IMR-90 (cell line): ENCODE data around the gene CCND3. TPM values are rescaled to one million over a fixed set of nuclear protein-coding genes. Genes with fewer than 3 reads are reported as not detected.

Experiments used
- ATAC-seq: fragments of 200-7000 bp; cut with Tn5 transposase; 2 replicates; pipeline ENCODE4 v1.9.1; 2020; ENCODE audit warnings: low read depth, mild to moderate bottlenecking, moderate library complexity
- BruUV-seq: library from RNA; stranded (reverse); fragments of 400-500 nt; replicated peaks from 2 replicates; lab custom pipeline; 2021; lab: Mats Ljungman, UMichigan
- CTCF ChIA-PET: fragments of 300-600 bp; formaldehyde crosslinking; extraction: SDS; loops from one replicate; lab custom pipeline; 2021; ENCODE audit warnings: antibody characterized with exemption; lab: Yijun Ruan, JAX
- POLR2A ChIA-PET: fragments of 300-600 bp; sonication (Branson Sonifier 250); formaldehyde crosslinking; loops from one replicate; lab custom pipeline; 2022; ENCODE audit warnings: antibody characterized with exemption; ENCODE audit not compliant: unreplicated experiment; lab: Charles Lee
- DNase-seq: peaks from one replicate; pipeline ENCODE4 v3.0.0; 2013
- H2AFZ ChIP-seq: replicated peaks from 2 replicates; pipeline ENCODE3; 2013; ENCODE audit warnings: low read length, mild to moderate bottlenecking; ENCODE audit not compliant: poor library complexity
- H2AK5ac ChIP-seq: 2 replicates; pipeline ENCODE4 v1.6.1; 2013; ENCODE audit warnings: low read depth, low read length, inconsistent platforms
- H2AK9ac ChIP-seq: replicated peaks from 2 replicates; pipeline ENCODE3; 2013; ENCODE audit warnings: mild to moderate bottlenecking, low read depth, low read length, moderate library complexity; ENCODE audit not compliant: poor library complexity
- H2BK120ac ChIP-seq: 2 replicates; pipeline ENCODE4 v1.6.1; 2013; ENCODE audit warnings: low read depth, low read length, inconsistent platforms
- H2BK15ac ChIP-seq: 3 replicates; pipeline ENCODE4 v1.6.1; 2013; ENCODE audit warnings: low read depth, low read length, inconsistent platforms
- H2BK20ac ChIP-seq: 2 replicates; pipeline ENCODE4 v1.6.1; 2013; ENCODE audit warnings: low read depth, mild to moderate bottlenecking, inconsistent platforms, low read length, moderate library complexity
- H2BK5ac ChIP-seq: 2 replicates; pipeline ENCODE4 v1.6.1; 2013; ENCODE audit warnings: mild to moderate bottlenecking, low read depth, low read length, inconsistent platforms; ENCODE audit not compliant: poor library complexity, severe bottlenecking
- H3K14ac ChIP-seq: replicated peaks from 2 replicates; pipeline ENCODE4 v1.6.1; 2013; ENCODE audit warnings: low read depth, low read length, inconsistent platforms
- H3K18ac ChIP-seq: 2 replicates; pipeline ENCODE4 v1.6.1; 2013; ENCODE audit warnings: low read depth, low read length, control low read depth
- H3K23ac ChIP-seq: 2 replicates; pipeline ENCODE4 v1.6.1; 2013; ENCODE audit warnings: low read depth, low read length, inconsistent platforms
- H3K27ac ChIP-seq: 2 replicates; pipeline ENCODE4 v1.5.1; 2013; ENCODE audit warnings: mild to moderate bottlenecking, control low read depth, low read length; ENCODE audit not compliant: insufficient read depth
- H3K27me3 ChIP-seq: 2 replicates; pipeline ENCODE4 v1.6.1; 2013; ENCODE audit warnings: low read length; ENCODE audit not compliant: control insufficient read depth, insufficient read depth
- H3K36me3 ChIP-seq: 2 replicates; pipeline ENCODE4 v1.6.1; 2013; ENCODE audit warnings: low read length, mixed read lengths; ENCODE audit not compliant: control insufficient read depth, insufficient read depth
- H3K4ac ChIP-seq: 2 replicates; pipeline ENCODE4 v1.6.1; 2013; ENCODE audit warnings: low read depth, low read length, inconsistent platforms
- H3K4me1 ChIP-seq: 2 replicates; pipeline ENCODE4 v1.6.1; 2013; ENCODE audit warnings: low read length, mixed read lengths; ENCODE audit not compliant: control insufficient read depth, insufficient read depth
- H3K4me2 ChIP-seq: 2 replicates; pipeline ENCODE4 v1.6.1; 2013; ENCODE audit warnings: low read depth, mild to moderate bottlenecking, control low read depth, low read length, moderate library complexity
- H3K4me3 ChIP-seq: 2 replicates; pipeline ENCODE4 v1.5.1; 2013; ENCODE audit warnings: low read depth, mild to moderate bottlenecking, control low read depth, low read length, moderate library complexity; ENCODE audit not compliant: insufficient read depth
- H3K56ac ChIP-seq: 2 replicates; pipeline ENCODE4 v1.6.1; 2013; ENCODE audit warnings: low read length, inconsistent platforms; ENCODE audit not compliant: insufficient read depth; ENCODE audit errors: extremely low read depth
- H3K79me1 ChIP-seq, 2 experiments: 2 replicates each; pipeline ENCODE4 v1.6.1; 2013; ENCODE audit warnings: low read length in 2 of 2, inconsistent platforms in 1 of 2, low read depth in 1 of 2
- H3K9ac ChIP-seq: 2 replicates; pipeline ENCODE4 v1.6.1; 2013; ENCODE audit warnings: low read depth, low read length, control low read depth
- H3K9me1 ChIP-seq: 2 replicates; pipeline ENCODE4 v1.6.1; 2013; ENCODE audit warnings: low read length, inconsistent platforms; ENCODE audit not compliant: insufficient read depth
- H3K9me3 ChIP-seq: 2 replicates; pipeline ENCODE4 v1.6.1; 2013; ENCODE audit warnings: low read length; ENCODE audit not compliant: control insufficient read depth, insufficient read depth
- H4K20me1 ChIP-seq: 2 replicates; pipeline ENCODE4 v1.6.1; 2013; ENCODE audit warnings: low read length, inconsistent platforms; ENCODE audit not compliant: insufficient read depth
- H4K5ac ChIP-seq: 2 replicates; pipeline ENCODE4 v1.6.1; 2013; ENCODE audit warnings: mild to moderate bottlenecking, low read depth, low read length, control low read depth
- H4K8ac ChIP-seq, 2 experiments: 2 replicates each; pipeline ENCODE4 v1.6.1; 2013; ENCODE audit warnings: low read depth in 2 of 2, low read length in 2 of 2, control low read depth in 1 of 2, inconsistent platforms in 1 of 2
- H4K91ac ChIP-seq: 2 replicates; pipeline ENCODE4 v1.6.1; 2013; ENCODE audit warnings: low read depth, low read length, inconsistent platforms; ENCODE audit not compliant: insufficient read depth
- CEBPB ChIP-seq: IDR thresholded peaks from 2 replicates; pipeline ENCODE4 v1.6.1; 2012; ENCODE audit warnings: low read depth, low read length, improper control_type of control experiment
- CHD1 ChIP-seq: IDR thresholded peaks from 2 replicates; pipeline ENCODE4 v1.6.1; 2012; ENCODE audit warnings: low read depth, low read length, improper control_type of control experiment
- CTCF ChIP-seq: conservative IDR thresholded peaks from 2 replicates; pipeline ENCODE4 v1.5.1; 2012; ENCODE audit warnings: mild to moderate bottlenecking, low read depth, low read length, improper control_type of control experiment
- ELK1 ChIP-seq: fragments of 150-350 bp; IDR thresholded peaks from 2 replicates; pipeline ENCODE4 v1.6.1; 2016; ENCODE audit warnings: low read depth, mild to moderate bottlenecking, low read length, moderate library complexity, borderline replicate concordance
- FOS ChIP-seq: fragments of 150-350 bp; IDR thresholded peaks from 2 replicates; pipeline ENCODE4 v1.6.1; 2016; ENCODE audit warnings: low read depth, low read length
- MAFK ChIP-seq: IDR thresholded peaks from 2 replicates; pipeline ENCODE4 v1.6.1; 2012; ENCODE audit warnings: low read depth, low read length, improper control_type of control experiment
- NFE2L2 ChIP-seq: fragments of 150-350 bp; IDR thresholded peaks from 2 replicates; pipeline ENCODE4 v1.6.1; 2016; ENCODE audit warnings: low read depth, mild to moderate bottlenecking, low read length
- RAD21 ChIP-seq: IDR thresholded peaks from 2 replicates; pipeline ENCODE4 v1.6.1; 2012; ENCODE audit warnings: low read length, improper control_type of control experiment
- RFX5 ChIP-seq: IDR thresholded peaks from 2 replicates; pipeline ENCODE4 v1.8.0; 2012; ENCODE audit warnings: low read depth, mild to moderate bottlenecking, low read length, moderate library complexity
- SMC3 ChIP-seq: fragments of 150-350 bp; IDR thresholded peaks from 2 replicates; pipeline ENCODE4 v1.6.1; 2016; ENCODE audit warnings: low read depth, mild to moderate bottlenecking, antibody characterized with exemption, low read length, moderate library complexity
- WGBS, 2 experiments: methylation state at CpG; one replicate each; pipeline versions ENCODE4 v1.1.5 to v1.1.7; 2013; ENCODE audit warnings: missing lambda C conversion rate in 2 of 2; ENCODE audit not compliant: insufficient read length in 1 of 2; ENCODE audit errors: extremely low coverage in 2 of 2; 5-methylcytosine and 5-hydroxymethylcytosine counted together
- dilution Hi-C: fragments of 300-500 bp; cut with HindIII; formaldehyde crosslinking; loops from one replicate; pipeline ENCODE4 v1.14.3; 2018; ENCODE audit warnings: low sequenced_read_pairs; ENCODE audit not compliant: unreplicated experiment
- in situ Hi-C: fragments of 300-500 bp; cut with MboI; formaldehyde crosslinking; loops from 3 replicates; pipeline ENCODE4 v1.14.3; 2019; ENCODE audit warnings: low sequenced_read_pairs, inconsistent platforms, mixed read lengths
- intact Hi-C: fragments of 100-400 bp; cut with micrococcal nuclease; formaldehyde crosslinking; loops from 2 replicates; pipeline ENCODE4 v1.10.0; 2022
- polyA plus RNA-seq, 3 experiments: library from polyadenylated mRNA; depleted of rRNA; stranded (reverse); fragments of >200 nt; gene quantifications; 2 replicates each; pipeline ENCODE4 v1.2.3, GENCODE V29; 2012; ENCODE audit warnings: low replicate concordance in 1 of 3
- total RNA-seq: library from RNA; depleted of rRNA; stranded (reverse); fragments of >200 nt; gene quantifications from 2 replicates; pipeline ENCODE4 v1.2.3, GENCODE V29; 2012

Gene CCND3
- total and polyA plus RNA-seq, 2 of the 4 experiments (the other 2 are of a cell fraction): 19.2 to 61.9 TPM

- no peak overlapping the region for H2AFZ ChIP-seq
- no peak overlapping the region for H4K5ac ChIP-seq
- H4K8ac ChIP-seq: no peak overlapping the region
- TF ChIP-seq MAFK (no peak), FOS (no peak), RFX5 (no peak), CHD1 (no peak), CTCF (no peak), SMC3 (no peak), CEBPB (no peak), NFE2L2 (no peak), RAD21 (no peak), ELK1 (no peak)
- peak overlapping the region; percentile 58 for H3K4ac ChIP-seq
- no peaks in the 10 kb centered on the region for H4K20me1 ChIP-seq
- ChIA-PET CTCF (no interaction called here), POLR2A (no interaction called here)
- H3K14ac ChIP-seq: no peak overlapping the region
- dilution Hi-C loops: no loop called here
- no TSS peak for BruUV-seq
- no peak overlapping the region for H2BK5ac ChIP-seq
- in situ Hi-C loops: no loop called here
- H2BK120ac ChIP-seq: no peak overlapping the region
- peak overlapping the region; percentile 70; the same call in 2 of the 3 replicates for H2BK15ac ChIP-seq
- no peak overlapping the region for H2BK20ac ChIP-seq
- no peak overlapping the region for H3K4me2 ChIP-seq
- H2AK9ac ChIP-seq: no peak overlapping the region
- no peaks in the 10 kb centered on the region for H3K36me3 ChIP-seq
- no peak overlapping the region; the same call in 1 of the 2 replicates for H4K91ac ChIP-seq
- intact Hi-C loops: no loop called here
- no peak overlapping the region for H3K23ac ChIP-seq
- H3K27me3 ChIP-seq: no peaks in the 10 kb centered on the region
- DNase-seq (no peak), ATAC-seq (no peak)
- no peak overlapping the region for H3K9ac ChIP-seq
- no peak overlapping the region for H3K18ac ChIP-seq
- no peak overlapping the region; the same call in 1 of the 2 replicates for H2AK5ac ChIP-seq
- peaks cover 3% of the 10 kb centered on the region for H3K9me1 ChIP-seq
- no peaks in the 10 kb centered on the region for H3K9me3 ChIP-seq
- H3K4me3 ChIP-seq: no peak overlapping the region
- no peaks in the 10 kb centered on the region for H3K79me1 ChIP-seq
- WGBS, 2 experiments: no CpG with 5 or more reads among the region's 2 CpGs
- no peak overlapping the region; the same call in 1 of the 2 replicates for H3K27ac ChIP-seq
- no peak overlapping the region for H3K56ac ChIP-seq
- H3K4me1 ChIP-seq: peaks cover 8% of the 10 kb centered on the region
These were observed 31.2 kb upstream of the CCND3 start for GRCh38 chr6:41972826-41973225.
